Measurements from ENCODE around the gene TTC6. TPM values are rescaled to one million over a fixed set of nuclear protein-coding genes. Genes with fewer than 3 reads are reported as not detected.

Gene TTC6
- total RNA-seq, 1 donor from 2014 or later, result 0.44 TPM

GRCh38 chr14:37600880-37601741 lies 5.7 kb downstream of the TTC6 start:
- Mint-ChIP-seq H3K27me3 (ENCODE audit: unreplicated experiment) (peaks cover 41% of the 10 kb centered on the region), H3K4me1 (ENCODE audit: low read depth, unreplicated experiment) (peaks cover 7% of the 10 kb centered on the region), H3K36me3 (ENCODE audit: unreplicated experiment) (no peaks in the 10 kb centered on the region), H3K27ac (ENCODE audit: unreplicated experiment) (no peak overlapping the region), H3K4me3 (ENCODE audit: unreplicated experiment) (no peak overlapping the region), H3K9me3 (ENCODE audit: unreplicated experiment) (peaks cover 11% of the 10 kb centered on the region)
- DNase-seq, result no peak
- TF ChIP-seq CTCF (IDR thresholded peaks at IDR 0.05; ENCODE audit: partially characterized antibody, unreplicated experiment), result no peak

GRCh38 chr14:37601865-37602264 lies 6.4 kb downstream of the TTC6 start:
- Mint-ChIP-seq H3K4me1 (ENCODE audit: low read depth, unreplicated experiment) (peaks cover 2% of the 10 kb centered on the region), H3K36me3 (ENCODE audit: unreplicated experiment) (no peaks in the 10 kb centered on the region), H3K9me3 (ENCODE audit: unreplicated experiment) (peaks cover 6% of the 10 kb centered on the region), H3K27ac (ENCODE audit: unreplicated experiment) (no peak overlapping the region), H3K27me3 (ENCODE audit: unreplicated experiment) (peaks cover 36% of the 10 kb centered on the region), H3K4me3 (ENCODE audit: unreplicated experiment) (no peak overlapping the region)
- DNase-seq, result no peak
- TF ChIP-seq CTCF (IDR thresholded peaks at IDR 0.05; ENCODE audit: partially characterized antibody, unreplicated experiment), result no peak

GRCh38 chr14:37602605-37603453 lies 7.4 kb downstream of the TTC6 start:
- Mint-ChIP-seq H3K27ac (ENCODE audit: unreplicated experiment) (no peak overlapping the region), H3K27me3 (ENCODE audit: unreplicated experiment) (peaks cover 29% of the 10 kb centered on the region), H3K36me3 (ENCODE audit: unreplicated experiment) (no peaks in the 10 kb centered on the region), H3K9me3 (ENCODE audit: unreplicated experiment) (peaks cover 2% of the 10 kb centered on the region), H3K4me1 (ENCODE audit: low read depth, unreplicated experiment) (peaks cover 2% of the 10 kb centered on the region), H3K4me3 (ENCODE audit: unreplicated experiment) (no peak overlapping the region)
- no peak for TF ChIP-seq CTCF (IDR thresholded peaks at IDR 0.05; ENCODE audit: partially characterized antibody, unreplicated experiment)
- DNase-seq, result no peak

GRCh38 chr14:37603688-37604251 lies 8.3 kb downstream of the TTC6 start:
- Mint-ChIP-seq H3K4me1 (ENCODE audit: low read depth, unreplicated experiment) (peaks cover 2% of the 10 kb centered on the region), H3K27me3 (ENCODE audit: unreplicated experiment) (peaks cover 29% of the 10 kb centered on the region), H3K36me3 (ENCODE audit: unreplicated experiment) (no peaks in the 10 kb centered on the region), H3K9me3 (ENCODE audit: unreplicated experiment) (peaks cover 2% of the 10 kb centered on the region), H3K27ac (ENCODE audit: unreplicated experiment) (no peak overlapping the region), H3K4me3 (ENCODE audit: unreplicated experiment) (no peak overlapping the region)
- TF ChIP-seq CTCF (IDR thresholded peaks at IDR 0.05; ENCODE audit: partially characterized antibody, unreplicated experiment), result no peak
- no peak for DNase-seq

Measured in glutamatergic neuron (in vitro differentiated cells).